Stimulated activated CD8-positive, alpha-beta memory T cell treated with anti-CD3 and anti-CD28 coated beads, Interleukin-2, amount 100 ng/mL, for 1 hour (primary cell): ENCODE results near the gene POLR3B.
"Not testable (repeated sequence)": the region's sequence is repeated elsewhere in the genome, so short reads cannot be mapped to it uniquely, and the experiment has no call there.

ENCODE experiments used
- DNase-seq, 2 donors: peaks; one replicate each; pipeline ENCODE4 v3.0.0-alpha.2; 2020; ENCODE audit warnings: low read depth in 2 of 2

POLR3B gene

GRCh38 chr12:106357549-106358395, at the start of gene POLR3B:
TSS of gene POLR3B (plus strand) at chr12:106357748. CDS start at chr12:106357880, 132 bp downstream.
- peak; percentile 87 to 94 for DNase-seq

DNA sequence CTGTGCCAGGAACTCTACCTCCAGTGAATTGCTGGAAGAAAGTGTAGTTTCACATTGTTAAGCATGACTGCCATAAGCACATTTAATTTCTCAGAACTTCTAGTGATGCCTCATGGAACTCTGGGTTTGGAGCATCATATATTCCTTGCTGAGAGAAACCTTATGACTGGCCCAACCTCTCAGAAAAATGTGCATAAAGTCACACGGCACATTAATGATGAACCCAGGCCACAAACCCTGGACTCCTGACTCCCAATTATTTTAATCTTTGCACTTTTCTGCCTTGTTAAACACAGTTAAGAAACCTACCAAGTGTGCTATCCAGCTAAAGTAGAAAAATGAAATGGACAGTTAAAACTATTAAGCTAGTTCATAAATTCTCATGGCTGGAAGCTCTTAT, 49.4 kb upstream of the POLR3B start:
- no peak for DNase-seq

GRCh38 chr12:106308611-106309010, 48.9 kb upstream of the POLR3B start:
- no peak for DNase-seq

DNA sequence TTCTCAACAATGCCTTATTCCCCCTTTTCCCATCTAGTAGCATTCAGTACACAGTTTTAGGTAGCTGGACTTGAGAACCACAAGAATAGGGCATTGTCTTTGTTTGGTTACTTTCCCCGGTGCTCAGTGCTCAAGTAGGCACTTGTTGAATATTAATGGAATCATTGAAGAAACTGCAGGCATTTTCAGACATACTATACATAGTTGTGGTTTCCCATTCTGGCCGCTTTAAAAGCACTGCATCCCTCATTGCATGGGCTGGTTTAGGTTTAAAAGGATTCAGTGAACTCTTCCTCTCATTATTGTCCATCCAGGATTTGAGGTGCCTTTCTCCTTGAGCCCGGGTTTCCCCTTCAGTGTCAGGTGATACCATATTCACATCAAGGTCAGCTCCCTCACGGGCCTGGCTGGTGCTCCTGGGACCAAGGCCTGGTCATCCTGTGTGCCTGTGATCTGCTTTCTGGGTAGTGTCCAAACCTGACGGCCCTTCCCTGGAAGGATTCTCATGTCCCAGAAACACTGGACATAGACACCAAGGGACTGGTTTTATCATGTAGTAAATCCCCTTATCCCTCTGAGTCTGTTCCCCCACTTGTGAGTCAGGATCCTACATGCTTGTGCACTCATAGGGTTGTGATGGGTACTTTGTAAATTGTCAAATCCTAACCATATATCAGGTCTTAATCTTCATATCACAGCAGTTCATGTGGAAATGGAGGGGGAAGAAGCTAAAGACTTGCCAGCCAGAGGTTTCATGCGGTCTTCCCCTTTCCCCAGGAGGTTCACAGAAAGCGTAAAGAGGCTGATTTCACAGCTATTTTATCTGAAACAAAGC, 47.7 kb upstream of the POLR3B start:
- DNase-seq: no peak

GRCh38 chr12:106310687-106311086, 46.9 kb upstream of the POLR3B start:
- no peak for DNase-seq

GRCh38 chr12:106311139-106311538, 46.4 kb upstream of the POLR3B start:
- no peak for DNase-seq

GRCh38 chr12:106313413-106313812, 44.1 kb upstream of the POLR3B start:
- not testable (repeated sequence) for DNase-seq

GRCh38 chr12:106315523-106315922, 42.0 kb upstream of the POLR3B start:
- no peak for DNase-seq

DNA sequence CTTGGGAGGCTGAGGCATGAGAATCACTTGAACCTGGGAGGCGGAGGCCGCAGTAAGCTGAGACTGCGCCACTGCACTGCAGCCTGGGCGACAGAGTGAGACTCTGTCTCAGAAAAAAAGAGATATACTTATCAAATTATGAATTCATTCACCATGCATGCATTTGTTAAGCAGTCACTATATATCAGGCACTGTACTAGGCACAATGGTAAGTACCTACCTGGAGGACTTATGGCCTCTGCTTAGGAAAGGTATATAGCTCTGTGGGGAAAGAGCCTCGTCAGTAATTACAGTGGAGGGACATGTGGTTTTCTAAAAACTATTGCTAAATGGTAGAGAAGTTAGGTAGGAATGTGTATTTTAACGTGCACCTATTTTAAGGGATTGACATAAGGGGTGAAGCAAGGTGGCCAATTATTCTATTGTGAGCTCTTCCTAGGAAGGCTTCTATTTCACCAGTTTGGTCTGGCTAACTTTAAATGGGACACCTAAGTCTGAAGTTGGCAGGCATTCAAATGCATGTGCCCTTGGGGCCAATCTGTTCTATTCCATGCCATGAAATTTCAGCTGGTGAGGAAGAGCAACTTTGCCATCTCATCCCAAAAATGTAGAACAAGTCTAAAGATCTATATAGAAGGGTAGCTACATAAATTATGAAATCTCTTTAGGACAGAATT, 40.0 kb upstream of the POLR3B start:
- DNase-seq: no peak

GRCh38 chr12:106321139-106321850, 36.3 kb upstream of the POLR3B start:
- DNase-seq: no peak

- DNase-seq: no peak
Measured at GRCh38 chr12:106323537-106323936, 34.0 kb upstream of the POLR3B start.

DNA sequence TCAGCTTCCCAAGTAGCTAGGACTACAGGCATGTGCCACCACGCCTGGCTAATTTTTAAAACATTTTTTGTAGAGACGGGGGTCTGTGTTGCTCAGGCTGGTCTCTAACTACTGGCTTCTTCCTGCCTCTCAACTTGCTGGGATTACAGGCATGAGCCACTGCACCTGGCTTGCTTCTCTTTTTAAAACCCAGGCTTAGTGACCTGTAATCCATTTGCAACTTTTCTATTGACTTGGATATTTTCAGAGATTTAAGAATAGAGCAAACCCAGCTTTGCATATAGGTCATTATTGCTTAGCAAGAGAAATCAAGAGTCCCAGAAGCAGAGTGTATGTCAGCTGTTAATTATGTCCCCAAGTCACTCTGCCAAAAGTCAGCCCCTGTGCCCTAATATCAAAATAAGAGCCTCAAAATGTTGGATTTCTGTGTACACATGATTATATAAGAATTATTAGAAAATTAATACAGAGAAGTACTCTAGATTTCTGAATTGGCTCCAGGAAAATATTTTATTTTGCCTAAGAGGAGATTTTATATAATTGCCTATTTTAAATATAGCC, 30.2 kb upstream of the POLR3B start:
- no peak for DNase-seq

DNA sequence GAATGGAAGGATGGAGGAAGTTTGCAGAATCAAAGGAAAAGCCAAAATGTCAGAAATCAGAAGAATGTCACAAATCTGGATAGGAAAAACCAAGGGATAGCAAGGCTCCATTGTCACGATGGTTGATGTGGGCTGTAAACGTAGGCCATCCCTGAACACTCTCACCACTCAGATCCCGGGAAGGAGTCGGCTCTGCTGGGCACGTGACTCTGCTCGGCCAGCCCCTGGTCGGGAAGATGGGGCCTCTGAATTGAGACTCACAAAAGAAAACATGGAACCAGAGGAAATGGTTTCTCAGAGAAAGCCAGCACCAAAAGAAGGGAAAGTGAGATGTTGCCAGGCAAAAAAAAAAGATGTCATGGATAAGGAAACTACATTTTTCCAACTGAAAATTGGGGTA, 28.8 kb upstream of the POLR3B start:
- DNase-seq: no peak

- DNase-seq: no peak
Measured at GRCh38 chr12:106329231-106329982, 28.1 kb upstream of the POLR3B start.

- DNase-seq: no peak
Measured at GRCh38 chr12:106331599-106331998, 25.9 kb upstream of the POLR3B start.

DNA sequence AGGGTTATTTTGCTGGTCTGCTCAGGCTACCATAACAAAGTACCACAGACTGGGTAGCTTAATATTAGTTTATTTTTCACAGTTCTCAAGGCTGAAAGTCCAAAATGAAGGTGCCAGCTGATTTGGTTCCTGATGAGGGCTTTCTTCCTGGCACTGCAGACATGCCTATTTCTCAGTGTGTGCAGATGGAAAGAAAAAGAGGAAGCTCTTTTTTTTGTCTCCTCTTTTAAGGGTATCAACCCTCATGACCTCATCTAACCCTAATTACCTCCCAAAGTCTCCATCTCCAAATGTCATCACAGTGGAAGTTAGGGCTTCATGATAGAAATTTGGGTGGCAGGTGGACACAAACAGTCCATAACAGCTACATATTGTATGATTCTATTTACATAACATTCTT, 25.0 kb upstream of the POLR3B start:
- no peak for DNase-seq

GRCh38 chr12:106333010-106333409, 24.5 kb upstream of the POLR3B start:
- DNase-seq: no peak

- DNase-seq: no peak
Measured at GRCh38 chr12:106333756-106334155, 23.8 kb upstream of the POLR3B start.

GRCh38 chr12:106341086-106341877, 16.3 kb upstream of the POLR3B start:
- DNase-seq: no peak
